Measurements from ENCODE around the gene PHTF2.

DNA sequence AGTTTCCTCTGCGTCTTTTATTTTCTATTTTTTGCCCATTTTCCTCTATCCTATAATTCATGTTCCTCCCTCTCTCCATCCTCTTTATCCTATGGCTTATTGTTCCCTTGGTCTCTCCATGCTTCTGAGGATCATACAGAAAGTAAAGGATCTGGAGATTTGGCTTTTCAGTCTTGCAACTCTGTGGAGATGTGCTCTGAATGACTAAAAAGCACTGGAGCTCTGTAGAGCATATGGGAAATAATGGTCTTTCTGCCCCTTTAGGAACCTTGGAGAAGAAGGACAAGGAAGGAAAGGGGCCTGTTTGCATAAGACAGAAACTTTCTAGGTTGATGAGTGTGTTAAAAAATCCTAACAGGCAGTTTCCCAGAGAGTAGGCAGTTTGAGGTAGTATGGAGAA, 120.1 kb downstream of the PHTF2 start:
- no peak for TF ChIP-seq EZH2 (IDR thresholded peaks at IDR 0.05; ENCODE audit: low read length)
- TF ChIP-seq CTCF (optimal IDR thresholded peaks at IDR 0.05 in 1 of 3, IDR thresholded peaks at IDR 0.05 in 1 of 3, conservative IDR thresholded peaks at IDR 0.05 in 1 of 3; ENCODE audit: extremely low read depth in 1 of 3, insufficient read depth in 2 of 3, low read length in 3 of 3): no peak
